Thoracic aorta (tissue), 2 donors: ENCODE measurements around the gene NEDD4L. TPM values are rescaled to one million over a fixed set of nuclear protein-coding genes. Genes with fewer than 3 reads are reported as not detected.

ENCODE experiments used
- ATAC-seq: fragments of 150-250 bp; one replicate; pipeline ENCODE4 v1.8.0; 2017; ENCODE audit warnings: low read depth; ENCODE audit not compliant: insufficient number of reproducible peaks, low FRiP score
- DNase-seq: peaks from one replicate; pipeline ENCODE4 v3.0.0-alpha.2; 2020; ENCODE audit warnings: low spot score
- H3K27ac ChIP-seq, 2 donors: fragments of 200-600 bp; sonication (generic); 1 replicate in 1 of 2; 2 replicates in 1 of 2; pipeline ENCODE4 v1.5.1; 2016; ENCODE audit warnings: mild to moderate bottlenecking in 2 of 2, moderate library complexity in 2 of 2
- H3K27me3 ChIP-seq: fragments of 200-600 bp; sonication (generic); replicated peaks from 2 replicates; pipeline ENCODE4 v1.6.0; 2016; ENCODE audit warnings: mild to moderate bottlenecking; ENCODE audit not compliant: insufficient read depth
- H3K36me3 ChIP-seq: fragments of 200-600 bp; sonication (generic); one replicate; pipeline ENCODE4 v1.5.1; 2016
- H3K4me1 ChIP-seq, 2 donors: fragments of 200-600 bp; sonication (generic); 1 replicate in 1 of 2; 2 replicates in 1 of 2; pipeline versions ENCODE4 v1.5.1 to v1.6.0; 2016; ENCODE audit warnings: low read depth in 2 of 2, mild to moderate bottlenecking in 1 of 2; ENCODE audit not compliant: control insufficient read depth in 1 of 2
- H3K4me3 ChIP-seq: fragments of 200-600 bp; sonication (generic); 2 replicates; pipeline ENCODE4 v1.5.1; 2016; ENCODE audit warnings: mild to moderate bottlenecking
- H3K9me3 ChIP-seq: fragments of 200-600 bp; sonication (generic); 2 replicates; pipeline ENCODE4 v1.5.1; 2016
- total RNA-seq, 2 donors: library from RNA; depleted of rRNA; stranded (reverse); fragments of >200 nt; gene quantifications; one replicate each; pipeline versions ENCODE4 v1.1.0 to v1.2.3, GENCODE V29; 2016
- TF ChIP-seq, protein P1 (sequence below): fragments of 200-600 bp; sonication (generic); IDR thresholded peaks from one replicate; pipeline ENCODE4 v1.5.1; 2019; ENCODE audit warnings: antibody characterized with exemption

The NEDD4L gene
- total RNA-seq, 2 donors from 2014 or later, result 13.9 to 22.9 TPM

DNA sequence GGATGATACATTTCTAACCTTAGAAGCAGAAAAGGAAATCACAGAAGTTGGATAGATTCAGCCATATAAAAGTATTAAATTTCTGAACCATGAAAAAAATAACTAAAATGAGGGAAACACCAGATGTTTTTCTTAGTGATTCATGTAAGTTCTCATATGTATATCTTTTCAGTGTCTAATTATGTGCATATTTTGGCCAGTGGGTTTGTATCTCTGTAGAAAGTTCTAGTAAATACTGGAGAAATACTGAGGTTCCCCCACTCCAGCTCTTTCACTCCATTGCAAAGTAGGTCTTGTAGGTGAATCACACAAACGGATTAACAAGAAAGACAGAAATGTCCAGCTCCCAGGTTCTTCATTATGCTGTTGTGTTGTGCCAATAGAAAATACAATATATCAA, 222.3 kb downstream of the NEDD4L start:
- Histone ChIP-seq H3K4me1 (no peaks in the 10 kb centered on the region), H3K36me3 (no peaks in the 10 kb centered on the region), H3K27ac (no peak overlapping the region), H3K9me3 (no peaks in the 10 kb centered on the region), H3K27me3 (no peaks in the 10 kb centered on the region), H3K4me3 (no peak overlapping the region)
- DNase-seq (no peak), ATAC-seq (no peak)
- TF ChIP-seq, protein P1, sequence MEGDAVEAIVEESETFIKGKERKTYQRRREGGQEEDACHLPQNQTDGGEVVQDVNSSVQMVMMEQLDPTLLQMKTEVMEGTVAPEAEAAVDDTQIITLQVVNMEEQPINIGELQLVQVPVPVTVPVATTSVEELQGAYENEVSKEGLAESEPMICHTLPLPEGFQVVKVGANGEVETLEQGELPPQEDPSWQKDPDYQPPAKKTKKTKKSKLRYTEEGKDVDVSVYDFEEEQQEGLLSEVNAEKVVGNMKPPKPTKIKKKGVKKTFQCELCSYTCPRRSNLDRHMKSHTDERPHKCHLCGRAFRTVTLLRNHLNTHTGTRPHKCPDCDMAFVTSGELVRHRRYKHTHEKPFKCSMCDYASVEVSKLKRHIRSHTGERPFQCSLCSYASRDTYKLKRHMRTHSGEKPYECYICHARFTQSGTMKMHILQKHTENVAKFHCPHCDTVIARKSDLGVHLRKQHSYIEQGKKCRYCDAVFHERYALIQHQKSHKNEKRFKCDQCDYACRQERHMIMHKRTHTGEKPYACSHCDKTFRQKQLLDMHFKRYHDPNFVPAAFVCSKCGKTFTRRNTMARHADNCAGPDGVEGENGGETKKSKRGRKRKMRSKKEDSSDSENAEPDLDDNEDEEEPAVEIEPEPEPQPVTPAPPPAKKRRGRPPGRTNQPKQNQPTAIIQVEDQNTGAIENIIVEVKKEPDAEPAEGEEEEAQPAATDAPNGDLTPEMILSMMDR, result no peak

DNA sequence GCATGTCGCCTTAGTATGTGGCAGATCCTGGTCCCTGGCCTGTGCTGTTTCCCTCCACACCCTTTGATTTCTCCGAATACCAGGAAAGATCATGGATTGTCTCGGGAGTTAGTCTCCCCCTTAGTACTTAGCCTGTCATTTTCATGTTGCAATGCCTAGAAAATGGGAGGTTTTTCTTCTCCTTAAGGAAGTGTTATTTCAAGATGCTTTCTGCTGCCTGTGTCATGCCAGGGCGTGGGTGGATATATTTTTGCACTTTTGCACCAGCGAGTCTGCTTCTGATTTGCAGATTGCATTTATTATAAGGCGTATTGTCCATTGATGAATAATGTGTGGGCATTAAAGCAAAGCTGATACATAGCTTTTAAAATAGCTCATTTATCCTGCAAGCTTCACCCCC, 223.5 kb downstream of the NEDD4L start:
- TF ChIP-seq, protein P1, result no peak
- DNase-seq, result no peak
- Histone ChIP-seq H3K27me3 (no peaks in the 10 kb centered on the region), H3K4me1 (no peaks in the 10 kb centered on the region), H3K9me3 (no peaks in the 10 kb centered on the region), H3K27ac (no peak overlapping the region), H3K36me3 (no peaks in the 10 kb centered on the region), H3K4me3 (no peak overlapping the region)
- no peak for ATAC-seq

DNA sequence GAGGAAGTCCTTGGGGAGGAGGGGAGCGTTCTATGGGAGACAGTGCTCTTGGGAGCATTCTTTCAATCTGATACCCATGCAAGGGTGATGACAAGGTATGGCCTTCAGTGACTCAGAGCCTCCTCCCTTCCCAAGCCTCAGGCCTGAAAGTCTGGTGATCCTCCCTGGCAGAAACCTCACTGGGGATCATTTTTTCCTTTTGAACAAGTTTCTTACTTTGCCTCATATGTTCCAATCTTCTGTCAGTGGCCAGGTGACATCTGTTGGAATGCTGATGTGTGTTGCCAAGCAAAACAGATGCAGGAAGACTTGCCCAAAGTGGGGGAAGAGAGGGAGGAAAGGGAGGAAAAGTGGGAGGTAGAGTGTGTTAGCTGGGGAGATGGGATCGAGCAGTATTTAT, 224.8 kb downstream of the NEDD4L start:
- no peak overlapping the region for H3K27ac ChIP-seq
- no peak for ATAC-seq

DNA sequence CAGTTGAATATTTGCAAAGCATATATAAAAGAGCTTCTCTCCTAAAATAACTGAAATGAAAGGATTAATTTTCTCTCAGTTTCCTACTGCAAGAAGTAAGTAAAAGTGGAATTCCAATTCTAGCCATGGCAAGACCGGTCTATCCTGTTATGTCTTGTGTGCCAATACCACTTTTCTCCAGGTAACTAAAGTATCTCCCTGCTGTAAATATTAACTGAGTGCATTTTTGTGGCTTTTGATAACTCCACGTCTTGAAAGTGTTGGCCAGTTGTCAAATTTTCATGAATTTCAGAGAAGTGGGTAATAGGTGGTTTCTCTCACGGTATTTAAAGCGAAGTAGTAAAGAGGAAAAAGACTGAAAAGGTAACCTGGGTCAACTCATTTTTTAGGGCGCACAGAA, 225.9 kb downstream of the NEDD4L start:
- TF ChIP-seq, protein P1, result no peak
- no peak for DNase-seq

More for the DNA sequence above, 224.8 kb downstream of the NEDD4L start:
- TF ChIP-seq, protein P1, result no peak
- H3K4me3 ChIP-seq, result no peak overlapping the region
- H3K27me3 ChIP-seq, result no peaks in the 10 kb centered on the region
- H3K36me3 ChIP-seq, result no peaks in the 10 kb centered on the region
- no peaks in the 10 kb centered on the region for H3K4me1 ChIP-seq
- H3K9me3 ChIP-seq, result no peaks in the 10 kb centered on the region
- DNase-seq, result no peak

DNA sequence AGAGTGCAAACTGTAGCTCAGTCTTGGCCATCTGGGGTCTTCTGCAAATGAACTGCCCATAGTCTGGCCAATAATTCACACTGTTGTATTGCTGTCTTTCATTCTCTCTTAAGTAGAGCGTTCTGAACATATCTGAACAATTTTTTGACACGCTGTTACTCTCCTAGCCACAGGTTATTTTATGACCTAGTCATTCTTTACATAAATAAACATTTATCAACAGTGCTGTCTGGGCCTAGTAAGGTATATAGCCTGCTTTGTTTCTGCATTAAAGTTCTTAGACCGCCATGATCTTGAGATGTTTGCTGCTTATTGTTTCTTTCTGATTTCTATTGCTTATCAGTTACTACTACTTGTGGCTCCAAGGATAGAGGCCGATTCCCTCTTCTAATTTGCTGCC, 226.4 kb downstream of the NEDD4L start:
- H3K4me1 ChIP-seq, result no peaks in the 10 kb centered on the region
- no peaks in the 10 kb centered on the region for H3K27me3 ChIP-seq
- H3K36me3 ChIP-seq, result no peaks in the 10 kb centered on the region
- no peak overlapping the region for H3K27ac ChIP-seq
- DNase-seq (no peak), ATAC-seq (no peak)
- H3K9me3 ChIP-seq, result no peaks in the 10 kb centered on the region
- H3K4me3 ChIP-seq, result no peak overlapping the region
- TF ChIP-seq, protein P1, result no peak

More for the DNA sequence above, 225.9 kb downstream of the NEDD4L start:
- Histone ChIP-seq H3K36me3 (no peaks in the 10 kb centered on the region), H3K27ac (no peak overlapping the region), H3K4me1 (no peaks in the 10 kb centered on the region), H3K9me3 (no peaks in the 10 kb centered on the region), H3K4me3 (no peak overlapping the region), H3K27me3 (no peaks in the 10 kb centered on the region)
- no peak for ATAC-seq
